OCI-LY3 (cell line): ENCODE results near the gene PLA2G4C.

Experiments used
- CTCF ChIP-seq: fragments of 200-600, 300-600 bp; sonication (generic); IDR thresholded peaks from 2 replicates; pipeline ENCODE4 v1.5.1; 2014; ENCODE audit warnings: antibody characterized with exemption, low read length, low read depth
- EZH2phosphoT487 ChIP-seq: fragments of 200-600 bp; shearing (Covaris generic); IDR thresholded peaks from 2 replicates; pipeline ENCODE4 v1.6.1; 2018; ENCODE audit warnings: antibody characterized with exemption, mixed run types, low read depth

GRCh38 chr19:48117515-48118130 lies 7.0 kb upstream of the PLA2G4C start:
- TF ChIP-seq CTCF, result peak; percentile 20; the same call in 1 of the 2 replicates
- TF ChIP-seq EZH2phosphoT487, result no peak
